DND-41 (cell line): ENCODE results near the gene S100A7A.

Source experiments
- ATAC-seq: fragments of 200-7000 bp; cut with Tn5 transposase; 3 replicates; pipeline ENCODE4 v1.9.1; 2021; ENCODE audit warnings: low read depth; ENCODE audit not compliant: insufficient read depth
- DNase-seq: peaks from one replicate; pipeline ENCODE4 v3.0.0-alpha.2; 2020
- H2AFZ ChIP-seq: 2 replicates; pipeline ENCODE4 v1.6.0; 2012; ENCODE audit warnings: low read depth, low read length
- H3K27ac ChIP-seq: 2 replicates; pipeline ENCODE4 v1.5.1; 2012; ENCODE audit warnings: low read length, inconsistent platforms
- H3K27me3 ChIP-seq: fragments of 200-600 bp; sonication (generic); 2 replicates; pipeline ENCODE4 v1.6.0; 2012; ENCODE audit warnings: low read length, mild to moderate bottlenecking, inconsistent platforms; ENCODE audit not compliant: insufficient read depth, poor library complexity
- H3K36me3 ChIP-seq: 2 replicates; pipeline ENCODE4 v1.5.1; 2012; ENCODE audit warnings: low read length, inconsistent platforms; ENCODE audit not compliant: insufficient read depth
- H3K4me1 ChIP-seq: 2 replicates; pipeline ENCODE4 v1.5.1; 2012; ENCODE audit warnings: mild to moderate bottlenecking, low read length; ENCODE audit not compliant: insufficient read depth
- H3K4me2 ChIP-seq: 2 replicates; pipeline ENCODE4 v1.6.0; 2012; ENCODE audit warnings: mild to moderate bottlenecking, moderate library complexity, low read length, inconsistent platforms; ENCODE audit not compliant: insufficient read depth
- H3K4me3 ChIP-seq, 2 experiments: fragments of 200-600 bp in 1 of 2; shearing (Covaris generic) in 1 of 2; 2 replicates each; pipeline ENCODE4 v1.5.1; 2012 to 2016; ENCODE audit warnings: inconsistent platforms in 2 of 2, low read length in 2 of 2, mild to moderate bottlenecking in 2 of 2, low read depth in 1 of 2, moderate library complexity in 1 of 2
- H3K79me2 ChIP-seq: 2 replicates; pipeline ENCODE4 v1.6.0; 2012; ENCODE audit warnings: low read length, inconsistent platforms; ENCODE audit not compliant: insufficient read depth
- H3K9ac ChIP-seq: 2 replicates; pipeline ENCODE4 v1.6.0; 2012; ENCODE audit warnings: low read depth, mild to moderate bottlenecking, inconsistent platforms, low read length, moderate library complexity
- H3K9me3 ChIP-seq: 2 replicates; pipeline ENCODE4 v1.5.1; 2012; ENCODE audit warnings: low read length, moderate library complexity, mild to moderate bottlenecking, inconsistent platforms; ENCODE audit not compliant: insufficient read depth, severe bottlenecking
- H4K20me1 ChIP-seq: 2 replicates; pipeline ENCODE4 v1.6.0; 2012; ENCODE audit warnings: low read length; ENCODE audit not compliant: insufficient read depth
- CTCF ChIP-seq: IDR thresholded peaks from 2 replicates; pipeline ENCODE4 v1.5.1; 2012; ENCODE audit warnings: borderline replicate concordance, low read length, moderate library complexity, mild to moderate bottlenecking; ENCODE audit not compliant: poor library complexity, severe bottlenecking; ENCODE audit errors: extremely low read depth
- EZH2 ChIP-seq: IDR thresholded peaks from 3 replicates; pipeline ENCODE4 v1.6.1; 2012; ENCODE audit warnings: borderline replicate concordance, low read depth, mild to moderate bottlenecking, moderate library complexity, low read length, inconsistent platforms; ENCODE audit not compliant: severe bottlenecking

The S100A7A gene

DNA sequence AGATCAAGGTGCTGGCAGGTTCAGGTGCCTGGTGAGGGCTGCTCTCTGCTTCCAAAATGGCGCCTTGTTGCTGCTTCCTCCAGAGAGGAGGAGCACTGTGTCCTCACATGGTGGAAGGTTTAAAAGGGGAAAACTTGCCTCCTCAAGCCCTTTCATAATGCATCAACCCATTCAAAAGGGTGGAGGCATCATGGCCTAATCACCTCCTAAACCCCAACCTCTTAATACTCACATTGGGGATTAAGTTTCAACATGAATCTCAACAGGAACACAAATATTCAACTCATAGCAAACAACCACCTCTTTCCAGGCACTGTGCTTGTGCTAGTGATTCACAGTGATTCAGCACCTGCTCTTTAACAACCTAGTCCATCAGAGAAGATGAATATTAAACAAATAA, 45.1 kb upstream of the S100A7A start:
- TF ChIP-seq CTCF, result no peak
- no peak for TF ChIP-seq EZH2
- ATAC-seq, result no peak
- H3K4me2 ChIP-seq, result no peak overlapping the region

GRCh38 chr1:153372571-153372970, 43.7 kb upstream of the S100A7A start:
- no peak overlapping the region for H3K4me3 ChIP-seq
- peaks cover 10% of the 10 kb centered on the region for H3K27me3 ChIP-seq

More for the DNA sequence above, 45.1 kb upstream of the S100A7A start:
- Histone ChIP-seq H3K4me3 (no peak overlapping the region), H3K79me2 (no peaks in the 10 kb centered on the region), H3K9me3 (no peaks in the 10 kb centered on the region), H4K20me1 (0 out of 2 replicates have a peak, but pooled peaks cover 4% of the 10 kb centered on the region), H3K27me3 (peaks cover 16% of the 10 kb centered on the region), H3K36me3 (no peaks in the 10 kb centered on the region), H3K9ac (no peak overlapping the region), H2AFZ (no peak overlapping the region), H3K27ac (no peak overlapping the region), H3K4me1 (no peaks in the 10 kb centered on the region)
- DNase-seq, result no peak

GRCh38 chr1:153374071-153374470, 42.2 kb upstream of the S100A7A start:
- DNase-seq (no peak), ATAC-seq (no peak)
- Histone ChIP-seq H3K36me3 (no peaks in the 10 kb centered on the region), H3K9me3 (no peaks in the 10 kb centered on the region), H3K9ac (no peak overlapping the region), H3K27ac (no peak overlapping the region), H3K79me2 (no peaks in the 10 kb centered on the region), H3K4me1 (no peaks in the 10 kb centered on the region), H4K20me1 (0 out of 2 replicates have a peak, but pooled peaks cover 4% of the 10 kb centered on the region), H3K27me3 (peaks cover 5% of the 10 kb centered on the region), H3K4me3 (no peak overlapping the region), H3K4me2 (no peak overlapping the region), H2AFZ (no peak overlapping the region)
- no peak for TF ChIP-seq CTCF
- no peak for TF ChIP-seq EZH2

More at GRCh38 chr1:153372571-153372970, 43.7 kb upstream of the S100A7A start:
- H3K79me2 ChIP-seq, result no peaks in the 10 kb centered on the region
- H3K9me3 ChIP-seq, result no peaks in the 10 kb centered on the region
- H3K27ac ChIP-seq, result no peak overlapping the region
- H4K20me1 ChIP-seq, result 0 out of 2 replicates have a peak, but pooled peaks cover 4% of the 10 kb centered on the region
- H3K4me2 ChIP-seq, result no peak overlapping the region
- no peak overlapping the region for H2AFZ ChIP-seq
- DNase-seq (no peak), ATAC-seq (no peak)
- no peak overlapping the region for H3K9ac ChIP-seq
- H3K4me1 ChIP-seq, result no peaks in the 10 kb centered on the region
- H3K36me3 ChIP-seq, result no peaks in the 10 kb centered on the region
- TF ChIP-seq EZH2, result no peak
- TF ChIP-seq CTCF, result no peak

DNA sequence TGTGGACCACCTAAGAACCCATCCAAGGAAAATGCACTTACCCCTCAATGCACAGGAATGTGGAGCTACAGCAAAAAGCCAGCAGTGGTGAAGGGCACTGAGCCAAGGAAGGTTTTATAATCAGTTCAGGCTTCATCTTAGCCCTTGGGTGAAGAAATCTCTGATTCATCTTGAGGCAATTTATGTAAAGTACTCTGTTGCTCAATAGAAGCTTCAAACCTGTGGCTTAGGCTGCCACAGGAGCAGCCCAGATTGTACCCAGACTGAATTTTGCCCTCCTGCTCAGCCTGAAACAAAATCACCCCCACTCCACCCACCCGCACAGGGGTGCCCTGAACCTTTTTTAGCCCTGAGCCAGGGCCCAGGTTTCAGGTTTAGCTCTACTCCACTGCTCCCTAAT, 40.8 kb upstream of the S100A7A start, which contains the start of gene S100A12:
S100A12 (minus strand) TSS at position 111 of the 400 bp plus-strand sequence. CDS start 1,029 bp downstream, outside the sequence.
- no peak within 1 kb of the TSS for H3K27ac ChIP-seq
- DNase-seq (no peak), ATAC-seq (no peak)
- no peak within 1 kb of the TSS for H3K9ac ChIP-seq
- no peaks in the 10 kb centered on the region for H3K9me3 ChIP-seq
- no peak for TF ChIP-seq EZH2
- no peak for TF ChIP-seq CTCF
- no peak within 1 kb of the TSS for H3K4me2 ChIP-seq
- peaks cover 5% of the 10 kb centered on the region for H3K27me3 ChIP-seq
- no peaks in the 10 kb centered on the region for H3K36me3 ChIP-seq
- no peaks in the 10 kb centered on the region for H3K79me2 ChIP-seq
- H3K4me3 ChIP-seq, result no peak within 1 kb of the TSS
- H2AFZ ChIP-seq, result no peak within 1 kb of the TSS
- no peaks in the 10 kb centered on the region for H3K4me1 ChIP-seq
- 0 out of 2 replicates have a peak, but pooled peaks cover 4% of the 10 kb centered on the region for H4K20me1 ChIP-seq
